Adrenal gland (tissue), 5 donors: ENCODE measurements around the gene HS3ST3A1.

Experiments used
- CTCF ChIP-seq, 6 experiments: fragments of 450-650 bp in 4 of 6; fragments of 200-600 bp in 2 of 6; sonication (generic) in 1 of 6; IDR thresholded peaks; 1 replicate in 5 of 6; 2 replicates in 1 of 6; pipeline versions ENCODE4 v1.5.1 to v1.8.0; 2016 to 2021; ENCODE audit warnings: antibody characterized with exemption in 6 of 6, mild to moderate bottlenecking in 2 of 6, moderate library complexity in 1 of 6
- POLR2A ChIP-seq, 2 donors: fragments of 450-650 bp; IDR thresholded peaks; one replicate each; pipeline ENCODE4 v1.6.1; 2017; ENCODE audit warnings: antibody characterized with exemption in 2 of 2, mild to moderate bottlenecking in 2 of 2, moderate library complexity in 1 of 2
- donor health status: DM: no; HTN: no; CAD: no.

GRCh38 chr17:13510062-13510461 lies 91.7 kb downstream of the HS3ST3A1 start:
- TF ChIP-seq POLR2A (IDR thresholded peaks at IDR 0.05) (no peak), CTCF (IDR thresholded peaks at IDR 0.05) (no peak)
